ENCODE measurements around the gene SLC25A41.

SLC25A41 gene

GRCh38 chr19:6473647-6474046 is 40.1 kb upstream of the SLC25A41 start:
- H3K4me2 ChIP-seq (ENCODE audit: low read length), result no peak overlapping the region
- H3K9me3 ChIP-seq (replicated peaks; ENCODE audit: low read length), result no peaks in the 10 kb centered on the region
- H3K4me1 ChIP-seq (ENCODE audit: control insufficient read depth, insufficient read depth, low read length), result no peaks in the 10 kb centered on the region
- H3K27me3 ChIP-seq (ENCODE audit: control insufficient read depth, insufficient read depth, low read length), result peaks cover 15% of the 10 kb centered on the region
- H3K36me3 ChIP-seq (ENCODE audit: insufficient read depth, low read length), result no peaks in the 10 kb centered on the region
- H3K9ac ChIP-seq (ENCODE audit: low read depth, low read length), result no peak overlapping the region
- H3K4me3 ChIP-seq (ENCODE audit: low read length), result no peak overlapping the region

GRCh38 chr19:6472713-6473112 is 39.1 kb upstream of the SLC25A41 start:
- no peak overlapping the region for H3K4me2 ChIP-seq (ENCODE audit: low read length)
- no peaks in the 10 kb centered on the region for H3K9me3 ChIP-seq (replicated peaks; ENCODE audit: low read length)
- H3K4me3 ChIP-seq (ENCODE audit: low read length), result no peak overlapping the region
- H3K36me3 ChIP-seq (ENCODE audit: insufficient read depth, low read length), result no peaks in the 10 kb centered on the region
- H3K9ac ChIP-seq (ENCODE audit: low read depth, low read length), result no peak overlapping the region
- peaks cover 21% of the 10 kb centered on the region for H3K27me3 ChIP-seq (ENCODE audit: control insufficient read depth, insufficient read depth, low read length)
- no peaks in the 10 kb centered on the region for H3K4me1 ChIP-seq (ENCODE audit: control insufficient read depth, insufficient read depth, low read length)

- Histone ChIP-seq H3K4me2 (ENCODE audit: low read length) (no peak overlapping the region), H3K36me3 (ENCODE audit: insufficient read depth, low read length) (no peaks in the 10 kb centered on the region), H3K9me3 (replicated peaks; ENCODE audit: low read length) (no peaks in the 10 kb centered on the region), H3K4me1 (ENCODE audit: control insufficient read depth, insufficient read depth, low read length) (no peaks in the 10 kb centered on the region), H3K9ac (ENCODE audit: low read depth, low read length) (no peak overlapping the region), H3K4me3 (ENCODE audit: low read length) (no peak overlapping the region), H3K27me3 (ENCODE audit: control insufficient read depth, insufficient read depth, low read length) (peaks cover 24% of the 10 kb centered on the region)
These were observed 37.5 kb upstream of the SLC25A41 start for GRCh38 chr19:6471076-6471475.

- H3K36me3 ChIP-seq (ENCODE audit: insufficient read depth, low read length), result no peaks in the 10 kb centered on the region
- no peak overlapping the region for H3K4me3 ChIP-seq (ENCODE audit: low read length)
- H3K9ac ChIP-seq (ENCODE audit: low read depth, low read length), result no peak overlapping the region
- no peak overlapping the region for H3K4me2 ChIP-seq (ENCODE audit: low read length)
- H3K4me1 ChIP-seq (ENCODE audit: control insufficient read depth, insufficient read depth, low read length), result no peaks in the 10 kb centered on the region
- H3K9me3 ChIP-seq (replicated peaks; ENCODE audit: low read length), result no peaks in the 10 kb centered on the region
- peaks cover 18% of the 10 kb centered on the region for H3K27me3 ChIP-seq (ENCODE audit: control insufficient read depth, insufficient read depth, low read length)
These were observed 36.6 kb upstream of the SLC25A41 start for GRCh38 chr19:6470173-6470572.

- H3K36me3 ChIP-seq (ENCODE audit: insufficient read depth, low read length), result no peaks in the 10 kb centered on the region
- H3K4me2 ChIP-seq (ENCODE audit: low read length), result no peak overlapping the region
- H3K27me3 ChIP-seq (ENCODE audit: control insufficient read depth, insufficient read depth, low read length), result peaks cover 30% of the 10 kb centered on the region
- H3K4me3 ChIP-seq (ENCODE audit: low read length), result no peak overlapping the region
- H3K9ac ChIP-seq (ENCODE audit: low read depth, low read length), result no peak overlapping the region
- H3K9me3 ChIP-seq (replicated peaks; ENCODE audit: low read length), result no peaks in the 10 kb centered on the region
- H3K4me1 ChIP-seq (ENCODE audit: control insufficient read depth, insufficient read depth, low read length), result no peaks in the 10 kb centered on the region
These were observed 33.8 kb upstream of the SLC25A41 start for GRCh38 chr19:6467384-6467783.

GRCh38 chr19:6466526-6467248 is 33.1 kb upstream of the SLC25A41 start:
- Histone ChIP-seq H3K4me1 (ENCODE audit: control insufficient read depth, insufficient read depth, low read length) (no peaks in the 10 kb centered on the region), H3K4me2 (ENCODE audit: low read length) (no peak overlapping the region), H3K27me3 (ENCODE audit: control insufficient read depth, insufficient read depth, low read length) (peaks cover 32% of the 10 kb centered on the region), H3K4me3 (ENCODE audit: low read length) (no peak overlapping the region), H3K36me3 (ENCODE audit: insufficient read depth, low read length) (no peaks in the 10 kb centered on the region), H3K9me3 (replicated peaks; ENCODE audit: low read length) (no peaks in the 10 kb centered on the region), H3K9ac (ENCODE audit: low read depth, low read length) (no peak overlapping the region)

GRCh38 chr19:6465663-6466062 is 32.1 kb upstream of the SLC25A41 start:
- peaks cover 32% of the 10 kb centered on the region for H3K27me3 ChIP-seq (ENCODE audit: control insufficient read depth, insufficient read depth, low read length)
- no peaks in the 10 kb centered on the region for H3K9me3 ChIP-seq (replicated peaks; ENCODE audit: low read length)
- H3K4me3 ChIP-seq (ENCODE audit: low read length), result no peak overlapping the region
- H3K4me2 ChIP-seq (ENCODE audit: low read length), result no peak overlapping the region
- peaks cover under 1% of the 10 kb centered on the region for H3K4me1 ChIP-seq (ENCODE audit: control insufficient read depth, insufficient read depth, low read length)
- H3K36me3 ChIP-seq (ENCODE audit: insufficient read depth, low read length), result no peaks in the 10 kb centered on the region
- no peak overlapping the region for H3K9ac ChIP-seq (ENCODE audit: low read depth, low read length)

GRCh38 chr19:6465006-6465405 is 31.4 kb upstream of the SLC25A41 start:
- Histone ChIP-seq H3K9ac (ENCODE audit: low read depth, low read length) (no peak overlapping the region), H3K27me3 (ENCODE audit: control insufficient read depth, insufficient read depth, low read length) (peaks cover 32% of the 10 kb centered on the region), H3K9me3 (replicated peaks; ENCODE audit: low read length) (no peaks in the 10 kb centered on the region), H3K4me2 (ENCODE audit: low read length) (no peak overlapping the region), H3K36me3 (ENCODE audit: insufficient read depth, low read length) (no peaks in the 10 kb centered on the region), H3K4me3 (ENCODE audit: low read length) (no peak overlapping the region), H3K4me1 (ENCODE audit: control insufficient read depth, insufficient read depth, low read length) (peaks cover 5% of the 10 kb centered on the region)

GRCh38 chr19:6464070-6464873 is 30.7 kb upstream of the SLC25A41 start, which contains the start of gene CRB3:
Gene CRB3, plus strand, starts transcription at chr19:6464271. Its CDS starts 431 bp downstream, at chr19:6464702.
- H3K4me2 ChIP-seq (ENCODE audit: low read length), result no peak within 1 kb of the TSS
- no peaks in the 10 kb centered on the region for H3K9me3 ChIP-seq (replicated peaks; ENCODE audit: low read length)
- H3K4me3 ChIP-seq (ENCODE audit: low read length), result no peak within 1 kb of the TSS
- H3K27me3 ChIP-seq (ENCODE audit: control insufficient read depth, insufficient read depth, low read length), result peaks cover 32% of the 10 kb centered on the region
- H3K36me3 ChIP-seq (ENCODE audit: insufficient read depth, low read length), result no peaks in the 10 kb centered on the region
- peaks cover 5% of the 10 kb centered on the region for H3K4me1 ChIP-seq (ENCODE audit: control insufficient read depth, insufficient read depth, low read length)
- H3K9ac ChIP-seq (ENCODE audit: low read depth, low read length), result no peak within 1 kb of the TSS

GRCh38 chr19:6460099-6460884 is 26.7 kb upstream of the SLC25A41 start:
- H3K9ac ChIP-seq (ENCODE audit: low read depth, low read length), result peak overlapping the region; percentile 30

More at GRCh38 chr19:6460099-6460884, 26.7 kb upstream of the SLC25A41 start:
- H3K4me1 ChIP-seq (ENCODE audit: control insufficient read depth, insufficient read depth, low read length), result peaks cover 5% of the 10 kb centered on the region
- peak overlapping the region; percentile 80 for H3K4me2 ChIP-seq (ENCODE audit: low read length)
- H3K36me3 ChIP-seq (ENCODE audit: insufficient read depth, low read length), result no peaks in the 10 kb centered on the region
- H3K27me3 ChIP-seq (ENCODE audit: control insufficient read depth, insufficient read depth, low read length), result peaks cover 25% of the 10 kb centered on the region
- peak overlapping the region; percentile 74 for H3K4me3 ChIP-seq (ENCODE audit: low read length)
- no peaks in the 10 kb centered on the region for H3K9me3 ChIP-seq (replicated peaks; ENCODE audit: low read length)

All from skeletal muscle satellite cell (primary cell).